HG02610 (cell line): Measurements from ENCODE around the gene ARHGAP28.

Experiments
- ATAC-seq: cut with Tn5 transposase; IDR thresholded peaks from one replicate; pipeline ENCODE4 v1.9.1; 2021; ENCODE audit warnings: mild to moderate bottlenecking, moderate library complexity; ENCODE audit not compliant: unreplicated experiment

Gene ARHGAP28

GRCh38 chr18:6730416-6731221 lies 1.1 kb downstream of the ARHGAP28 start:
- ATAC-seq, result no peak

- no peak for ATAC-seq
Measured at GRCh38 chr18:6731222-6731596, 1.7 kb downstream of the ARHGAP28 start.

GRCh38 chr18:6732952-6733351 lies 3.4 kb downstream of the ARHGAP28 start:
- ATAC-seq, result no peak

GRCh38 chr18:6733758-6734157 lies 4.2 kb downstream of the ARHGAP28 start:
- ATAC-seq, result no peak

- ATAC-seq, result no peak
Measured at GRCh38 chr18:6734726-6735430, 5.4 kb downstream of the ARHGAP28 start.

- no peak for ATAC-seq
Measured at GRCh38 chr18:6737833-6738232, 8.3 kb downstream of the ARHGAP28 start.

GRCh38 chr18:6738622-6739021 lies 9.1 kb downstream of the ARHGAP28 start:
- no peak for ATAC-seq

GRCh38 chr18:6741232-6741663 lies 11.7 kb downstream of the ARHGAP28 start:
- no peak for ATAC-seq

- no peak for ATAC-seq
Measured at GRCh38 chr18:6741786-6742185, 12.3 kb downstream of the ARHGAP28 start.

GRCh38 chr18:6743999-6744398 lies 14.5 kb downstream of the ARHGAP28 start:
- ATAC-seq, result no peak

GRCh38 chr18:6744816-6745455 lies 15.4 kb downstream of the ARHGAP28 start:
- no peak for ATAC-seq

- no peak for ATAC-seq
Measured at GRCh38 chr18:6745504-6746031, 16.1 kb downstream of the ARHGAP28 start.

GRCh38 chr18:6746386-6746960 lies 17.0 kb downstream of the ARHGAP28 start:
- ATAC-seq, result no peak

- no peak for ATAC-seq
Measured at GRCh38 chr18:6747646-6748045, 18.1 kb downstream of the ARHGAP28 start.

GRCh38 chr18:6748241-6748640 lies 18.7 kb downstream of the ARHGAP28 start:
- ATAC-seq, result no peak

GRCh38 chr18:6750411-6750810 lies 20.9 kb downstream of the ARHGAP28 start:
- ATAC-seq, result no peak

- ATAC-seq, result no peak
Measured at GRCh38 chr18:6751222-6751621, 21.7 kb downstream of the ARHGAP28 start.

- ATAC-seq, result no peak
Measured at GRCh38 chr18:6752202-6752860, 22.8 kb downstream of the ARHGAP28 start.

GRCh38 chr18:6755107-6755506 lies 25.6 kb downstream of the ARHGAP28 start:
- no peak for ATAC-seq

GRCh38 chr18:6757931-6758330 lies 28.4 kb downstream of the ARHGAP28 start:
- ATAC-seq, result no peak

- no peak for ATAC-seq
Measured at GRCh38 chr18:6759579-6759978, 30.1 kb downstream of the ARHGAP28 start.
